Stimulated activated CD8-positive, alpha-beta memory T cell treated with anti-CD3 and anti-CD28 coated beads, Interleukin-7, amount 100 ng/mL, for 48 hours (primary cell): Measurements from ENCODE around the gene HERPUD1.

ENCODE experiments used
- DNase-seq, 2 donors: peaks; one replicate each; pipeline ENCODE4 v3.0.0-alpha.2; 2020; ENCODE audit warnings: low read depth in 1 of 2; ENCODE audit errors: extremely low read depth in 1 of 2

The HERPUD1 gene

DNA sequence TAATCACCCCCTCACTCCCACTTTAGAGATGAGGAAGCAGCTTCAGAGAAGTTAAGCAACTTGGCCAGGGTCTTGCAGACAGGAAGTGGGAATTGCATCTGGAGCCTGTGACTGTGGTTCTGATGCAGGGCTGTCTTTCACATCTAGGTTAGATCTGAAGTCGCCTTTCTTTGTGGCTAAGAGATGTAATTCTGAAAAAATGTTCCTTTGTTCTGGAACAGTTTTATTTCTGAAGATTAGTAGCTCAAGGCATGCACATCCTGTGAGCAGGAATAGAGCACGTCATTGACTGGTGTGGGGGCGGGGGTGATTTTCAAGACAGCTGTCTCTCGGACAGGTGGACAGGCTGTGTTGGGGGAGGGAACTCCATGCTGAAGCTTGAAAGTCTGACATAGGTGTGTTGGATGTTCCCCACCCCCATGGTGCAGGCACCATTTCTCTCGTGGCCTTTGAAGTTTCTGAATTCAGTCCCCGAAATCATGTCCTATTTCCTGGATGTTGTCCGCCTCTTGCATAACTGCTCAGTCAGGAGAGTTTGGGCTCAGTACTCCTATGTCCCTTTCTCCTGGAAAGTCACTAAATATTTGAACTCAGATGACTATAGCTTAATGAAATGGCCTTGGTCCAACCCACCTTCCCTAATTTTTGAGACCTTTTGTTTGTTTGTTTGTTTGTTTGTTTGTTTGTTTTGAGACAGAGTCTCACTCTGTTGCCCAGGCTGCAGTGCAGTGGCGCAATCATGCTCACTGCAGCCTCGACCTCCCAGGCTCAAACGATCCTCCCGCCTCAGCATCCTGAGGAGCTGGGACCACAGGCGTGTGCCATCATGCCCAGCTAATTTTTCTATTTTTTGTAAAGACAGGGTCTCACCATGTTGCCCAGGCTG, 21.0 kb upstream of the HERPUD1 start:
- peak in 1 of 2 donors; percentile 34 for DNase-seq

DNA sequence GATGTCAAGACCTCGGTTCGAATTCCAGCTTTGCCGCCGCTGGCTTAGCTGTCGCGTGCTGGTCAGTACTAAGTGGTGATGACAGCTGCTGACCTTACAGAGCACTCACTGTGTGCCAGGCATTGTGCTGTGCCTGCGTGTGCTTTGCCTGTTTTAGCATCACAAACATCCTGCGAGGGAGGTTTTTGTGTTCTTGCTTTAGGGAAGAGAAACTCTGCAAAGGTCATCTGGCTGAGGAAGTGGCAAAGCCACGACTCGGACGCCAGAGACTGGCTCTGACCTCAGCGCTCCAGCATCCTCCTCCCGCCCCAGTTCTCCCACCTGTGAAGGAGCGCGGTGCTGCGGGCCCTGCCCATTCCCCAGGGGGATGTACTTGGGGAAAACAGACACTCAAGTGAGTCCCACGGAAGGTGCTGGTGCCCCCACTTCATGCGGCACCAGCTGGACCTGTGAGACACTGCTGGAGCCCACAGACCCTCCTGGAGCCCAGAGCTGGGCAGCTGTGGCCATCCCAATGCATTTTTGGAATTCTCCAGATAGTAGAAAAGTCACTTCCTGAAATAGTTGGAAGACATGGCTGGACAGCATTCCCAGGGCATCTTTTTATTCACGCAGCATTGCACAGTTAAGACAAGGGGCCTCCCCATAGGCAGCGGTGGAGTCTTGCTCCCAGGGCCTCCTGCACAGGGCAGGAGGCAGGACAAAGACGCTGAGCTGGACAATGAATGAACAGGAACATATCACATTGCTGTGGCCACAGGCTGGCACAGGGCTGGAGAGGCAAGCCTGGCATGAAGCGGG, 20.0 kb upstream of the HERPUD1 start:
- DNase-seq = no peak

DNA sequence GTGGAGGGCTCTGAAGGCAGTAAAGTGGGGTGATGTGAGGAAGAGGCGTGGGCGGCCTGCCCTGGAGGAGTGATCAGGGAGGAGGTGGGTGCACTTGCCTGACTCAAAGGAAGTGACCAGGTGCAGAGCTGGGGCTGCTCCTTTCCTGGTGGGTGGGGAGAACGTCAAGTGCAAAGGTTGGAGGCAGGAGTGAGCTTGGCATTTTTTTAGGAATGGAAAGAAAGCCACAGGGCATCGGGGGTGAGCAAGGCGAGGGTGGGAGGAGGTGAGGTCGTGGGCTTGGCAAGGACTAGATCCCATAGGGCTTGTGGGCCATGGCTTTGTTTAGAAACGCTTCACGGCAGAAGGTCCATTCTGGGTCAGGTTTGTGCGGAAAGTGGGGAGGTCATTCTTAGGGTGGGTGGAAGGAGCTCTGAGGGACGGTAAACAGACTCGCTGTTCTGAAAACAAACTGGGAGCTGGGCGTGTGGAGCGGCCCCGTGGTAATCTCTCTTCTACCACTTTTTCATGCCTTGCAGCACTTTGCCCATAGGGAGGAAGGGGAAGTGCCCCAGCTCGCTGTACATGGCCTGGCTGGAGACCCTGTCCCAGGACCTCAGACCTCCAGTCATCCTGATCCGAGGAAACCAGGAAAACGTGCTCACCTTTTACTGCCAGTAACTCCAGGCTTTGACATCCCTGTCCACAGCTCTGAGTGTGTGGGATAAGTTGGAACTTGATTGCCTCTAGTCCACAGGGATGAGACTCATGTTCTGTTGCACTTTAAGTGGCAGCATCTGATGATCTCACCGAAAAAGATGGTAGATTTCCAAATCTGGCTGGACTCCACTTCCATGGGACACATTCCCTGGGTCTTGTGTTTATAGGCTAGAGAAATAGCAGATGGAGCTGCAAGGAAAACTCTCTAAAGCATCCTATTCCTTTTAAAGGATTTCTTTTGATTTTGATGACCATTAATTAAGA, 18.9 kb upstream of the HERPUD1 start:
- no peak for DNase-seq

DNA sequence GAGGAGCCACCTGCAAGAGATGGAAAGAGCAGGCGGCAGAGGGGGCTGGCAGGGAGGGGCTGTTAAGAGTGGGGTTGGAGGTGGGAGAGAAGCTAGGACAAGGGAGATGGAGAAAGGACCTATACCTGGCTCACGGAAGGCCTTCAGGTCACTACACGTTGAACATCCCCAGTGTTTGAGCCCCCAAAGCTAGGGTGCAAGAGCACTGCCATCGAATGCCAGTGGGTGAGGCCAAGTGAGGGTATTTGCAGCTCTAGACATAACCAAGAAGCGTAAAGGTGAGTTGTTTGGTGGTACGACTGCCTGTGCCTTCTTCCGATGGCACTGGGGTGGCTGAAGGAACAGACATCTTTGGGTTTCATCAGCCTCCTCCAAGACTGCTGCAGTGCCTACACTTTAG, 17.0 kb upstream of the HERPUD1 start:
- no peak for DNase-seq

DNA sequence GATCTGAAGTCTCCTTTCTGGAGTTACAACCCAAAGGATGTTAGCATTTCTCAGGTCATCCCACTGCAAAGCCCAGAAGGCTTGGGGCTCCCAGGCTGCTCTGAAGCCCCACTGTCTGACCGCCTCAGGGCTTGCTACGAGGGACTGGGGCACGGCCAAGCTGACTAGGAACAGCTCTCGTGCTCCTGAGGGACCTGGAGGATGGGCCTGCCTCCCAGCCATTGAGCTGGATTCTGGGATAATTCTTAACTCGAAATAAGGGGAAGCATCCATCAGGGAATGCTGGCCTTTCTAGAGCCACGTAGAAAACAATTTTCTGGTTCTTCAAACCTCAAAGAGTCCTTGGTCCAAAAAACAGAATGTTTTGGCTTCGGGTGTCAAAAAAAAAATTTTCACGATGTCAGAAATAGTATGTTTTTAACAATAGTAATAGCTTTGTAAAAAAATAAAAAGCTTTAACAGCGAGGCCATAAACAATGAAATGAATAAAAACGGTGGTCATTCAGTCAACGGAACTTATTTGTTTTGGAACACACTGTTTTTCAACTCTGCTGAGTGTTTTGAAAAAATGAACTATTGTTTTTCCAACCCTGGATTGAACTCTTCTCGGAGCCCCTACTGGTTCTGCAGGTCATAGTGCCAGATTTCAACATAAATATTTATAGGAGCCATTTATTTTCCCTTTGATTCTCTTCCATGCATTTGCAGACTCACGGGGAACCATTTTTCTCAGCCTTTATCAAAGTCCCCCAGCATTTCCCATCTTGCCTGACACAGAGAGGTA, 16.4 kb upstream of the HERPUD1 start:
- DNase-seq = no peak

DNA sequence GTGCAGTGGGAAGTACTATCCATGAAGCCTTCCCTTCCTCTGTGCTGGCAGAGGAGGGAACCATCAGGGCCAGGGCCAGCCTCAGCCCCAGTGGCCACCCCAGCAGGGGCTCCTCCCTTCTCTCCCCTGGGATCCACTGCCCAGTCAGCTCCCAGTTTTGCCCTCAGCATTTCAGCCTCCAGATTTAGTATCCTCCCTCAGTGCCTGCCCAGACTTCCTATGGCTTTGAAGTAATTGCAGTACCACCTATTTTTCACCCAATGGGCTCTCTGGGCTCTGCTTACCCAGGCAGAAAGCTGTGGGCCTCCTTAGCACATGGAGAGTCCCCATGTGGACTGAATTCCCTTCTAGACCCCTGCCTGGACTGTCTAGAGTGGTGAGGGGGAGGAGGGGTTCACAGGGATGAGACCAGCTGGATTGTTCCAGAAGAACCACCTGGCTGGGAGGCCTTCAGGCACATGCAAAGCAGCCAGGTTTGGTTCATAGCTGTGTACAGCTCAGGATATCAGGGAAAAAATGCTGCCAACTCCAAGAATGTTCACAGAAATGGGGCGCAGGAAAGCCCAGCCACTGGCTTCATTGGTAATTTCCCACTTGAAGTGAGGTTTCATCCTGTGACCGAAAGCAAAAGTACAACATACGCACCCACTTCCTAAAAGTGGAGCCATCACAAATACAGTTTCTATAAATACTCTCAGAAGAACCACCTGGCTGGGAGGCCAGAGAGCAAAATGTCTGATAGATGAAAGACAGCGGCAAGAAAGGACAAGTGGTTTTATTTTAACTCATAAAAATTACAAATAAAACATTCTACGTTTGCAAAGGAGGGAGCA, 15.2 kb upstream of the HERPUD1 start:
- no peak for DNase-seq

DNA sequence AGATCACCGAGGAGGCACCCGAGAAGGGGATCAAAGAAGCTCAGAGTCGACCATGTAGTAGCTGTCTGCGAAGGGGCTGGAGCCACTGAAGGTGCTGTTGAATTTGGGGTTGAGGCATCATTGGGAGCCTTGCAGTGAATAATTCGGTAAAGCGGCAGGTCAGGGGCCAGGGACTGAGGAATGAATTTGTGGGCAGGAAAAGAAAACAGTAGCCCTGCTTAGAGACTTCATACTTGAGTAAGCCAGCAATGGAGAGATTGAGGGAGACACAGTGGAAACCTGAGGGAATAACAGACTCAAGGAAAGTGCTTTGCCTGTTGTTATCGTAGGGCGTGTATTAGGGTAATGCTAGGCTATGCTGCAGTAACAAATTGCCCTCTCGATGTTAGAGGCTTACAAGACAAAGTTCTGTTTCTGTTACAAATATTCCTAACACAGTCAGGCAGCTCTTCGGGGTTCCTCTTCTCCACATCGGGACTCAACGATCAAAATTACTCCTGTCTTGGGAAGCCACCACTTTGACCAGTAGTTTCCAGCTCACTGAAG, 13.4 kb upstream of the HERPUD1 start:
- no peak for DNase-seq

DNA sequence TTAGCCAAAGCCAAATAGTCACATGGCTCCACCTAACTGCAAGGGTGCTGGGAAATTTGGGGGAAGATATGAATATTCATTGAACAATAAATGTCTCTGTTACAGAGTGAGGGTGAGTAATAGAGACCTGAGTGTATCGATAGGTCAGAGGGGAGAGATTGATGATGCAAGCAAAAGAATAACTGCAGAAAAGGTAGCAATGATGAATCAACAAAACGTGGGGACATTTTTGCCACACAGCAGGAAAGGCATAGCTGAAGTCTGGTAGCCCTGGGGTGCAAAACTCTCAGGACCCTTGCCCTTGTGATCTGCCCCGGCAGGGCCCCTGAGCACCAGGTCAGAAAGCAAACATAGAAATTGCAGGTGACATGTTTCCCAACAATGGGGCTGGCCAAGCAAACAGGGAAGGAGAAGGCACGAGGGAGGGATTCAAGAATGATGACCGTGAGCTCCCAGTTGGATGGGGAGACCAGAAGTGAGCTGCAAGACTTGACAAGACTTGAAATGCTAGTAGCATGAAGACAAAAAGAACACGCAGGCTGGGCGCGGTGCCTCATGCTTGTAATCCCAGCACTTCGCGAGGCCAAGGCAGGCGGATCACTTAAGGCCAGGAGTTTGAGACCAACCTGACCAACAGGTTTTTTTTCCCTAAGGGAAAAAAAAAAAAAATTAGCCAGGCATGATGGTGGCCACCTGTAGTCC, 12.7 kb upstream of the HERPUD1 start:
- no peak for DNase-seq

DNA sequence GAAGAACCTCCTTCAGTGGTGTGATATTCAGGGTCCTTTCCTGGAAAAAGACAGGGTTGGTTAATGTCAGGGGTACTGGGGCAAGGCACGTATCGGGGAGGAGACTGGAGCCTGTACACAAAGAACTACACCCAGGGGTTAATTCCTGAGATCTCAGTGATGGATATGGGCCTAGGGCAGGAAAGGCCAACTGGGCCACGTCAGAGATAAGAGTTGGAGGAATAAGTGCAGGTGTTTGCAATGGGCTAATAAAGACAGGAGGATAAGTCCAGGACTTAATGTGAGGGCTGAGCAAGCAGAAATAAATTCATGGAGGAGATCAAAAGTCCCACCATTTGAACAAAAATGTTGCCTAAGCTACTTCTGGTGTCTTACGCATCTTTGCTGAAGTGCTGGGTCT, 10.4 kb upstream of the HERPUD1 start:
- DNase-seq = no peak

DNA sequence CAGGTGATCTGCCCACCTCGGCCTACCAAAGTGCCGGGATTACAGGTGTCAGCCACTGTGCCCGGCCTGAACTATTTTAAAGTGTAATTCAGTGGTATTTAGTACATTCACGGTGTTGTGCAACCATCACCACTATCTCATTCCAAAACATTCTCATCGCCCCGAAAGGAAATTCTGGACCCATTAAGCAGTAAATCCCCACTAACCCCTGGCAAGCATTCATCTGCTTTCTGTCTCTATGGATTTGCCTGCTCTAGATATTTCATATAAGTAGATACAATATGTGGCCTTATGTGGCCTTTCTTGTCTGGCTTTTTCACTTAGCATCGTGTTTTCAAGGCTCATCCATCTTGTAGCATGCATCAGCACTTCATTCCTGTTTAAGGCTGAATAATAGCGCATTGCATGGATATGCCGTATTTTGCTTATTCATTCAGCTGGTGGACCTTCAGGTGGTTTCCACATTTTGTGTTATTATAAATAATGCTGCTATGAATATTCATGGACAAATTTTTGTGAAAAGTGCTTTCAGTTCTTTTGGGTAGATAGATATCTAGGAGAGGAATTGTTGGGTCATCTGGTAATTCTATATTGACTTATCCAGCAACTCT, 8.4 kb upstream of the HERPUD1 start:
- no peak for DNase-seq

DNA sequence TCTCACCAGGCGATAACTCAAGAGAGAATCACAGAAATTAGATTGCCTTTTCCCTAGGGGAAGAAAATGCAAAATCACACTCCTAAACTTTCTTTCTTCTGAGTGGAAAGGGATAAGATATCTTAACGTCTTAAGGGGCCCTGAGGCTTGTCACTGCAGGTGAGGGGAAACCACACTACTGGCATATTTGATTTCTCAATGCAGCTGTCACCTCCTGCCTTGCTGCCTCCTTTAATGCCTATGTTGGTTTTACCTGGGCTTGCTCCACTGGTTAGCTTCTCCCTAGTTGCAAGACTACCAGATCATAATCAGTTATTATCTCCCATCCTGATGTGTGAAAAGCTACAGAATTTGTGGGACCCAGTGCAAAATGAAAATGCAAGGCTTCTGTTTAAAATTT, 4.5 kb upstream of the HERPUD1 start:
- DNase-seq = no peak

DNA sequence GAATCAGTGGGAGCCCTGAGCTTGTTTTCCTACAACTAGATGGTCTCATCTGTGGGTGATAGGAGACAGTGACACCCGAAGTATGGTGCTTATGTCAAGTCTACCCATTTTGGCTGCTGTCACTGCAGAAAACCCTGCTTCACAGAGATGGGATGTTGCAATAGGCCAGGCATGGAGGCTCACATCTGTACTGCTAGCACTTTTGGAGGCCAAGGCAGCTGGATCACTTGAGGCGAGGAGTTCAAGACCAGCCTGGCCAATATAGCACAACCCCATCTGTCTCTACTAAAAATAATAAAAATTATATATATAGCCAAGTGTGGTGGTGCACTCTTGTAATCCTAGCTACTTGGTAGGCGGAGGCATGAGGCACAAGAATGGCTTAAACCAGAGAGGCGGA, 2.3 kb upstream of the HERPUD1 start:
- DNase-seq = no peak

DNA sequence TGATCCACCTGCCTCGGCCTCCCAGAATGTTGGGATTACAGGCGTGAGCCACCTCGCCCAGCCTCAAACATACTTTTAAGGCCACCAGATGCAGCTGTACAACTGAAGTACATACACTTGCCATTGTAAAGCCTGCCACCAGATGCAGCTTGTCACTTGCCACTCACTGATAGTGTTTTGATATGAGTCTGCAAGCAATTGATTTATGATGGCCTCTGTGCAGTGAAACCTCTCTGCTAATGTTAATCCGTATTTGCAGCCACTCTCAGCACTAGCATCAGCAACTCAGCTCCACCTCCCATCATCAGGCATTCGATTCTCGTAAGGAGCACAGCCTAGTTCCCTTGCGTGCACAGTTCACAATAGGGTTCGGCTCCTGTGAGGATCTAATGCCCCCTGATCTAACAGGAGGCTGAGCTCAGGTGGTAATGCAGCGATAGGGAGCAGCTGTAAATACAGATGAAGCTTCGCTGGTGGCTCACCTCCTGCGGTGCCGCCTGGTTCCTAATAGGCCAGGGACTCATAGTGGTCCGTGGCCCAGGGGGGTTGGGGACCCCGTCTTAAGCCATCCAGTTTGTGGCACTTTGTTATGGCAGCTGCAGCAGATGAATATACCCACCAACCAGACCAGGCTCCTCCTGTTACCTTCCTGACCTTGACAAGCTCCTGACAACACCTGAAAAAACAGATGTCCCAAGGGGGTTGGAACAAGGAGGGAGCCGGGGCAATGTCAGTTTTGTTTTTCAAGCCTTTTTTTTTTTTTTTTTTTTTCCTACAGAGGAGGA, 1.3 kb upstream of the HERPUD1 start:
- DNase-seq = no peak

DNA sequence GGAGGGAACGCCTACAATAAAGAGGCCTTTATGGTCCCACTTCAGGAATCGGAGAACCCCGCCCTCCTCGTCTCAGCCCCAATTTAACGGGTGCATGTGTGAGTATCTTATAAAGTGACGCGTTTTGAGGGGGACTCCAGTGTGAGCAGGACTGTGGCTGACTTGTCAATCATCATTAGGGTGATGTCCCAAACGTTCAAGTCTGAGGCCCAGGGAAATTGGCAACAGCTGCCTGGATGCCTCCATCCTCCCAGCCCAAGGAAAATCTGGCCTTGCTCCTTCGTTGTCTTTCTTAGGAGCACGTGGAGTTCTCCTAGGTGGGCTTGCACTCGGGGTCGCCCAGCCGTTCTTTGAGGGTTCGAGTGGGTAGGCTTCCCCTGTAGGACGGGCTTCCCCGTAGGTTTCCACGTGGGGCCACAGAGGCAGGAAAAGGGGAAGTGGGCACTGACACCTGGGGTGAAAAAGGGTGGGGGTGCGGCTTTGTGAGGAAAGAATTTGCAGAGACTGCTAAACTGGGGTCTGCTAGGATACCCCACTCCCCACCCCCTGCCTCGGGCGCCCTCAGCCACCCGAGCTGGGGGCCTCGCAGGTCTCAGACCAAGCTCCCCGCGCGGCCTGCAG, 561 bp upstream of the HERPUD1 start:
- DNase-seq = no peak

DNA sequence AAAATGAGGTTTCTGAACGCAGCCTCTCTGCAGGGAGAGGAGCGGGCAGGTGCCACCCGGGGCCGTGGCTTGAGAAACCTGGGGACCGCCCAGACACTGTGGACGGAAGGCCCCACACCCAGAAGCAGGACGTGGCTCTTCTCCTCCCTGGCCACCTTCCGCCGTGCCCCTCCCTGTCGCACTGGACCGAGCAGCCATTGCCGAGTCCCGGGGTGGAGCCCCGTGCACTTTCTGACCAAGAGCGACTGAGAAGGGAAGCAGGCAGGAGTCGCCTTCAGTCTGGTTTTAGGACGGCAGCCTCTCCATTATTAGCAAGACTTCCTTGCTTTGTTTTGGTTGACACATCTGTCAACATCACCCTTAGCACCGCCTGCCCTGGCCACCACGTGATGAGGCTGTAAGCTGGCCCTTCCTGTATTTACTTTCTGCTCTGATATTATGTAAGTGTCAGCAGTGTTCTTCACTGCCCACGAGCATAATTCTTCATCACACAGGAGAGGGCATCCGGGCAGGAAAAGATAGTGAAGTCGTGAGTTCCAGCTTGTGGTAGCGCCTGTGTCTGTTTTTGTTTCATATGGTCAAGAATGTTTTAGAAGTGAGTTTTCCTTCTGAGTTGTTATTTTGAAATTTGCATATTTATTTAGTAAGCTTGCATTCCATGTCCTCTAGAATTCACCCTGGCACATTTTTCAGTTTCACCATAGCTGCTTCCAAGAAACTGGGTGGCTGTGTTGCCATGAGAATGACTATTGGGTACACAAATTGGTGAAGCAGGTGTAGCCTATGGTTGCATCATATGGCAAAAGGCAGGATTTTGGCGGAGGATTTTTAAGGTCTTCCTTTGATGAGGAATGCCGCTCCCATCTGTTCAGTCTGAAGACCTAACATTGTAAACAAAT, 1.0 kb downstream of the HERPUD1 start:
- DNase-seq = no peak
